Esophagus muscularis mucosa (tissue), 4 donors: ENCODE results near the gene IFT20. TPM values are rescaled to one million over a fixed set of nuclear protein-coding genes. Genes with fewer than 3 reads are reported as not detected.
"Not testable (repeated sequence)": the region's sequence is repeated elsewhere in the genome, so short reads cannot be mapped to it uniquely, and the experiment has no call there.

Experiments
- DNase-seq: peaks from one replicate; pipeline ENCODE4 v3.0.0-alpha.2; 2017; ENCODE audit errors: extremely low spot score
- H3K27ac ChIP-seq, 4 donors: fragments of 200-600 bp; sonication (generic); replicated peaks in 1 of 4; 1 replicate in 3 of 4; 2 replicates in 1 of 4; pipeline ENCODE4 v1.5.1; 2016 to 2019; ENCODE audit warnings: mild to moderate bottlenecking in 1 of 4
- H3K27me3 ChIP-seq, 4 donors: fragments of 200-600 bp; sonication (generic); one replicate each; pipeline versions ENCODE4 v1.5.1 to v1.6.0; 2016 to 2019
- H3K36me3 ChIP-seq, 4 donors: fragments of 200-600 bp; sonication (generic); one replicate each; pipeline ENCODE4 v1.5.1; 2016 to 2019
- H3K4me1 ChIP-seq, 4 donors: fragments of 200-600 bp; sonication (generic); one replicate each; pipeline ENCODE4 v1.5.1; 2016 to 2019
- H3K4me3 ChIP-seq, 4 donors: fragments of 200-600 bp; sonication (generic); 1 replicate in 2 of 4; 2 replicates in 2 of 4; pipeline ENCODE4 v1.5.1; 2016 to 2019; ENCODE audit warnings: mild to moderate bottlenecking in 4 of 4, moderate library complexity in 1 of 4
- H3K9me3 ChIP-seq, 4 donors: fragments of 200-600 bp; sonication (generic); 1 replicate in 3 of 4; 2 replicates in 1 of 4; pipeline ENCODE4 v1.5.1; 2016 to 2019
- EP300 ChIP-seq: sonication (generic); formaldehyde crosslinking; IDR thresholded peaks from one replicate; pipeline ENCODE4 v1.6.1; 2017; ENCODE audit warnings: antibody characterized with exemption
- POLR2A ChIP-seq: fragments of 450-650 bp; IDR thresholded peaks from one replicate; pipeline ENCODE4 v1.6.1; 2017; ENCODE audit warnings: antibody characterized with exemption, moderate library complexity, mild to moderate bottlenecking, low read depth
- POLR2AphosphoS5 ChIP-seq, 2 donors: sonication (generic); formaldehyde crosslinking; IDR thresholded peaks; one replicate each; pipeline ENCODE4 v1.6.1; 2017; ENCODE audit warnings: antibody characterized with exemption in 2 of 2
- WGBS: methylation state at CpG from one replicate; pipeline ENCODE4 v1.1.5; 2018; 5-methylcytosine and 5-hydroxymethylcytosine counted together
- intact Hi-C: fragments of 100-400 bp; cut with DNase I; formaldehyde crosslinking; loops from one replicate; pipeline ENCODE4 v1.15.1; 2023
- total RNA-seq, 4 donors: library from RNA; depleted of rRNA; stranded (reverse); fragments of >200 nt; gene quantifications; one replicate each; pipeline versions ENCODE4 v1.1.0 to v1.2.1, GENCODE V29; 2016
- TF ChIP-seq, protein P1 (sequence below), 3 experiments: fragments of 200-600 bp in 2 of 3; fragments of 450-650 bp in 1 of 3; sonication (generic) in 2 of 3; IDR thresholded peaks; one replicate each; pipeline ENCODE4 v1.5.1; 2017 to 2019; ENCODE audit warnings: antibody characterized with exemption in 3 of 3, mild to moderate bottlenecking in 2 of 3, moderate library complexity in 1 of 3

IFT20 gene
- total RNA-seq, 4 donors from 2014 or later, result 41.3 to 63.5 (median 47.0) TPM

DNA sequence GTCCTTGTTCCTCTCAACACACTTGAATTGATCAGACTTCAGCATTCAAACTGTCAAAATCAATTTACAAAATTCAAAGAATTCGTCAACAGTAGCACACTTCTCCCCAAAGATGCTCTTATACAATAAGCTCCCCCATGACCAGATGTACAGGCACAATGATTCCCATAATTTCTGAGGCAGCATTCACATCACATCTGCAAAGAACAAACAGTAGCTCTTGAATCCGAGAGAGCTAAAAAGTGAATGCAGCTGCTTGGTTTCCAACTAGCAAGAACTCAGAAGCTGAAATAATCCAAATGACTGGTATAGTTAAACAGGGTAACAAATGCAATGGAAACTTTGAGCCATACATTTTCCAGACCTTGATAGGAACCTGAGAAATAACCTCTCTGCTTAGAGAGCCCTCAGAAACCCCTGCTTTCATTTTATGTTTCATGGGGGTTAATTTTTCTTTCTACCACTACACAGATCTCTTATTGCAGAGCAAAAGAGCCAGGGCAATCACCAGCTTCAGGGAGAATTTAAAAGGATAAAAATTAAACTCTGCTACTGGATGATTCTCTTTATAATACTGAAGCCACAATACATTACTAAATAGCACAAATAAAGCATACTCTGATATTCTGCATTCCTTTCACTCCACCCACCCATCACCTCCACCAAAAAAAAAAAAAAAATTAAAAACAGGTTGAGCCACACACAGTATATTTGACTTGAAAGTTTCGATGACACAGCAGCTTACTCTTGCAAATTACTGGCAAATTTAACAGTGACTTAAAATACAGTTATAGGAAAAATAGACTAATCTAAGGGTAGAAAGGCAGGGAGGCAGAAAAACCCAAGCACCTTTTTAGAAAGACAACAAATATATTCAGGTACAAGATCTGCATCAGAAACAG, 39.3 kb downstream of the IFT20 start:
- 56% methylated on average over 3 of the region's 3 CpGs for WGBS
- H3K27me3 ChIP-seq, result peaks cover 0 to 29% (median 2%) of the 10 kb centered on the region in 4 donors
- TF ChIP-seq POLR2A, result no peak
- no peak for TF ChIP-seq EP300
- no peak for TF ChIP-seq POLR2AphosphoS5 (IDR thresholded peaks at IDR 0.05)
- TF ChIP-seq, protein P1, sequence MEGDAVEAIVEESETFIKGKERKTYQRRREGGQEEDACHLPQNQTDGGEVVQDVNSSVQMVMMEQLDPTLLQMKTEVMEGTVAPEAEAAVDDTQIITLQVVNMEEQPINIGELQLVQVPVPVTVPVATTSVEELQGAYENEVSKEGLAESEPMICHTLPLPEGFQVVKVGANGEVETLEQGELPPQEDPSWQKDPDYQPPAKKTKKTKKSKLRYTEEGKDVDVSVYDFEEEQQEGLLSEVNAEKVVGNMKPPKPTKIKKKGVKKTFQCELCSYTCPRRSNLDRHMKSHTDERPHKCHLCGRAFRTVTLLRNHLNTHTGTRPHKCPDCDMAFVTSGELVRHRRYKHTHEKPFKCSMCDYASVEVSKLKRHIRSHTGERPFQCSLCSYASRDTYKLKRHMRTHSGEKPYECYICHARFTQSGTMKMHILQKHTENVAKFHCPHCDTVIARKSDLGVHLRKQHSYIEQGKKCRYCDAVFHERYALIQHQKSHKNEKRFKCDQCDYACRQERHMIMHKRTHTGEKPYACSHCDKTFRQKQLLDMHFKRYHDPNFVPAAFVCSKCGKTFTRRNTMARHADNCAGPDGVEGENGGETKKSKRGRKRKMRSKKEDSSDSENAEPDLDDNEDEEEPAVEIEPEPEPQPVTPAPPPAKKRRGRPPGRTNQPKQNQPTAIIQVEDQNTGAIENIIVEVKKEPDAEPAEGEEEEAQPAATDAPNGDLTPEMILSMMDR (IDR thresholded peaks at IDR 0.05), result no peak

DNA sequence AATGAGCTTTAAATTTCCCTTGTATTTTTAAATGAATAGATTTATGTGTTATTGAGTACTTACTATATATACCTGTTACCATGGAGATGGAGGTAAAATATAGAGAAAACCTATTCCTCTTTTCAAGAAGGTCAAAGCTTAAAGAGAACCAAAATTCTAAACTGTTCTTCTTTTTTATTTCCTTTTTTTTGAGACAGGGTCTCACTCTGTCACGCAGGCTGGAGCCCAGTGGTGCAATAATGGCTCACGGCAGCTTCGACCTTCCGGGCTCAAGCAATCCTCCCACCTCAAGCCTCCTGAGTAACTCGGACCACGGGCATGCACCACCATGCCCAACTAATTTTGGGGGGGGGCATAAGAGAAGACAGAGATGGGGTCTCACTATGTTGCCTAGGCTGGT, 41.3 kb downstream of the IFT20 start:
- Histone ChIP-seq H3K9me3 (no peaks in the 10 kb centered on the region), H3K4me1 (no peaks in the 10 kb centered on the region), H3K4me3 (no peak overlapping the region), H3K27ac (no peak overlapping the region), H3K27me3 (peaks cover 0 to 25% (median 2%) of the 10 kb centered on the region in 4 donors), H3K36me3 (no peaks in the 10 kb centered on the region)
- intact Hi-C loops, result no loop called here
- WGBS, result 82% methylated on average over 6 of the region's 6 CpGs
- TF ChIP-seq POLR2A, result no peak
- no peak for TF ChIP-seq POLR2AphosphoS5 (IDR thresholded peaks at IDR 0.05)
- TF ChIP-seq, protein P1 (IDR thresholded peaks at IDR 0.05), result no peak
- TF ChIP-seq EP300, result no peak
- DNase-seq, result no peak

More for the DNA sequence above, 39.3 kb downstream of the IFT20 start:
- H3K9me3 ChIP-seq, result no peaks in the 10 kb centered on the region
- no peak overlapping the region for H3K27ac ChIP-seq
- H3K4me3 ChIP-seq, result no peak overlapping the region
- intact Hi-C loops, result no loop called here
- DNase-seq, result no peak
- no peaks in the 10 kb centered on the region for H3K4me1 ChIP-seq
- H3K36me3 ChIP-seq, result no peaks in the 10 kb centered on the region

DNA sequence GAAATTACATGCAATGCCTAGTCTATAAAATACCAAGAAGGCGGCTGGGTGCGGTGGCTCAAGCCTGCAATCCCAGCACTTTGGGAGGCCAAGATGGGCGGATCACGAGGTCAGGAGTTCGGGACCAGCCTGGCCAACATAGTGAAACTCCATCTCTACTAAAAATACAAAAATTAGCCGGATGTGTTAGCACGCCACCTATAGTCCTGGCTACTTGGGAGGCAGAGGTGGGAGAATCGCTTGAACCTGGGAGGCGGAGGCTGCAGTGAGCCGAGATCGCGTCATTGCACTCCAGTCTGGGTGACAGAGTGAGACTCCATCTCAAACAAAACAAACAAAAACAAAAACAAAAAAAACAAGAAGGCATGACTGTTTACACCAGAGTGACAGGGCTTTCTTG, 42.4 kb downstream of the IFT20 start:
- 82% methylated on average over 12 of the region's 12 CpGs for WGBS

DNA sequence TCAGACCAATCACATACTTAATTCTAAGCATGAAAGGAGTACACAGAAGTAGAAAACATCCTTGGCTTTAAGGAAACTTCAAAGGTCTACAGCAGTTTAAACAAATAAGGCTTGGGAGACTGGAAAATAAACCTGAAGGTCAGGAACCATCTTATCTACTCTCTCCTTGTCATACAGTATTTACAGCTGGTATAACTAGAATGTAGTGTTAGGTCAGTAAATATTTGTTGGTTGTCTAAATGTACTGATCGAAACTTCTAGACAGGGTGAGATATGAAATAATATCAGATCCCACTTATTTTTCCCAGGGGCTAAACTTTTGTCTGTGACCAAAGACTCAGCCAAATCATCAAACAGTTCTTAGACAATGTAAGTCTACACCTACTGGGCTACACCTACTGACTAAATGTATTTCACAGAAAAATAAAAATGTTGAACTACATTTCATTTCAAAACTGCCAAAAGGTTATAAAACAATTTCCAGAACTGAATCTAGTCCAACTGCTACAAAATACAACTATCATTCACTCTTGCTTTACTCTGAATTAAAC, 43.4 kb downstream of the IFT20 start:
- Histone ChIP-seq H3K36me3 (no peaks in the 10 kb centered on the region), H3K27me3 (peaks cover 0 to 22% (median 2%) of the 10 kb centered on the region in 4 donors), H3K27ac (no peak overlapping the region), H3K4me3 (no peak overlapping the region), H3K4me1 (no peaks in the 10 kb centered on the region), H3K9me3 (no peaks in the 10 kb centered on the region)
- intact Hi-C loops, result no loop called here
- TF ChIP-seq, protein P1 (IDR thresholded peaks at IDR 0.05), result no peak
- TF ChIP-seq POLR2A (no peak), EP300 (no peak), POLR2AphosphoS5 (IDR thresholded peaks at IDR 0.05) (no peak)
- 40% methylated on average over 1 of the region's 1 CpG for WGBS
- DNase-seq, result no peak

More for the DNA sequence above, 42.4 kb downstream of the IFT20 start:
- peaks cover 0 to 25% (median 2%) of the 10 kb centered on the region in 4 donors for H3K27me3 ChIP-seq
- DNase-seq, H3K4me3 ChIP-seq, H3K36me3 ChIP-seq, H3K4me1 ChIP-seq, intact Hi-C loops, H3K27ac ChIP-seq, H3K9me3 ChIP-seq: not testable (repeated sequence)

DNA sequence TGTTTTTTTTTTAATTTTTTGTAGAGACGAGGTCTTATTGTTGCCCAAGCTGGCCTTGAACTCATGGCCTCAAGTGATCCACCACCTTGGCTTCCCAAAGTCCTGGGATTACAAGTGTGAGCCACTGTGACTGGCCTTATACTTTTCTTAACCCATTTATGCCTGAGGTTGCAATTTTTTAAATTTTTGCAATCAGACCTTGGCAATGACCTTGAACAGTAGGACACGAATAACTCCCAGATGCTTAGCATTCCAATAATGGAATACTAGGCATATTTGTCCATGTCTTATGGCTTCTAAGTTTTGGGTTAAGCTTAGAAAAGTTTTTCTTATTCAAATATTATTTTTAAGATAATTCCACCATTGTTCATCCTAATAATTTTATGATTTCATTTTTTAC, 44.6 kb downstream of the IFT20 start:
- intact Hi-C loops, result no loop called here
- WGBS, result 86% methylated on average over 2 of the region's 2 CpGs

More for the DNA sequence above, 44.6 kb downstream of the IFT20 start:
- DNase-seq, result no peak
- H3K27me3 ChIP-seq, result peaks cover 0 to 22% (median 2%) of the 10 kb centered on the region in 4 donors
- no peak overlapping the region for H3K4me3 ChIP-seq
- no peaks in the 10 kb centered on the region for H3K4me1 ChIP-seq
- H3K9me3 ChIP-seq, result no peaks in the 10 kb centered on the region
- H3K36me3 ChIP-seq, result no peaks in the 10 kb centered on the region
- no peak for TF ChIP-seq POLR2AphosphoS5 (IDR thresholded peaks at IDR 0.05)
- TF ChIP-seq, protein P1 (IDR thresholded peaks at IDR 0.05), result no peak
- no peak for TF ChIP-seq EP300
- no peak for TF ChIP-seq POLR2A
- no peak overlapping the region for H3K27ac ChIP-seq
